Activated T-cell treated with anti-CD3 and anti-CD28 coated beads for 1 hour (primary cell): ENCODE results near the gene MYL6.
"Not testable (repeated sequence)": the region's sequence is repeated elsewhere in the genome, so short reads cannot be mapped to it uniquely, and the experiment has no call there.

Experiments
- DNase-seq: peaks from one replicate; pipeline ENCODE4 v3.0.0-alpha.2; 2020; ENCODE audit warnings: low read depth

MYL6 gene

DNA sequence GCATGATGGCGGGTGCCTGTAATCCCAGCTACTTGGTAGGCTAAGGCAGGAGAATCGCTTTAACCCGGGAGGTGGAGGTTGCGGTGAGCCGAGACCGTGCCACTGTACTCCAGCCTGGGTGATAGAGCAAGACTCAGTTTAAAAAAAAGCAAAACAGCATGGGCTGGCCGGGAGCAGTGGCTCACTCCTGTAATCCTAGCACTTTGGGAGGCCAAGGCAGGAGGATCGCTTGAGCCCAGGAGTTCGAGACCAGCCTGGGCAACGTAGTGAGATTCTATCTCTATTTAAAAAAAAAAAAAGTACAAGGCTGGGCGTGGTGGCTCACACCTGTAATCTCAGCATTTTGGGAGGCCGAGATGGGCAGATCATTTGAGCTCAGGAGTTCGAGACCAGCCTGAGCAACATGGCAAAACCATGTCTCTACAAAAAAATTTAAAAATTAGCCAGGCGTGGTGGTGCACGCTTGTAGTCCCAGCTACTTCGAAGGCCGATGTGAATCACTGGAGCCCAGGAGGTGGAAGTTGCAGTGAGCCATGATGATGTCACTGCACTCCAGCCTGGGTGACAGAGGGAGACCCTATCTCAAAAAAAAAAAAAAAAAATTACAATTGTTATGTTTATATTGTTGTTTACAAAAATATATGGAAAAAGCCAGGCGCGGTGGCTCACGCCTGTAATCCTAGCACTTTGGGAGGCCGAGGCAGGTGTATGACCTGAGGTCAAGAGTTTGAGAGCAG lies 1.5 kb upstream of the MYL6 start:
- not testable (repeated sequence) for DNase-seq

DNA sequence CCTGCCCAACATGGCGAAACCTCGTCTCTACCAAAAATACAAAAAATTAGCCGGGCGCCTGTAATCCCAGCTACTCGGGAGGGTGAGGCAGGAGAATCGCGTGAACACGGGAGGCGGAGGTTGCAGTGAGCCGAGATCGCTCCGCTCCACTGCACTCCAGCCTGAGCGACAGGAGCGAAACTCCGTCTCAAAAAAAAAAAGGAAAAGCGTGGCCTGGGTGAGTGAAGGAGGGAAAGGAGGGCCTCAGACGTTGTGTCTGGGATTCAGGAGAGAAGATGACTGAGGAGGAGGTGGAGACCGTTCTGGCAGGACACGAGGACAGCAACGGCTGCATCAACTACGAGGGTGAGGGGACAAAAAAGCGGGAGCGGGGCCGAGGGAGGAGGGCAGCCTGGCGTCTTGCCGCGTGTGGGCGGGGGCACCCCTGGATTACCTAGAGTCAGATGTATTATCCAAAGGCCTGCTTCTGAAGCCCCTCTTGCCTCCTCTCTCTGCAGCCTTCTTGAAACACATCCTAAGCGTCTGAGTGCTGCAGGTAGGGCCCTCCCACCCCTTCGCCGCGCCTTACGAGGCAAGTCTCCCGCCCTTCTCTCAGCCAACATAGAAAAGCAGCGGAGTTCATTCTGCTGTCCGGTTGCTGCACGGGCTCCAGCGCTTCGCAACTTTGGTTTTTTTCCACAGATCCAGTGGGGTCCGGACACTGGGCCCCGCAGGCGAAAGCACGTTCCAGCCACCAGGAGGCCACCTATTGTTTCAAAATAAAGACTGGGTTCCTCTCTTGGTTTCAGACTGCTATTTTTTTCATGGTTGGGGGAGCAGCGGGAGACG lies 744 bp upstream of the MYL6 start:
- peak; percentile 40 for DNase-seq

DNA sequence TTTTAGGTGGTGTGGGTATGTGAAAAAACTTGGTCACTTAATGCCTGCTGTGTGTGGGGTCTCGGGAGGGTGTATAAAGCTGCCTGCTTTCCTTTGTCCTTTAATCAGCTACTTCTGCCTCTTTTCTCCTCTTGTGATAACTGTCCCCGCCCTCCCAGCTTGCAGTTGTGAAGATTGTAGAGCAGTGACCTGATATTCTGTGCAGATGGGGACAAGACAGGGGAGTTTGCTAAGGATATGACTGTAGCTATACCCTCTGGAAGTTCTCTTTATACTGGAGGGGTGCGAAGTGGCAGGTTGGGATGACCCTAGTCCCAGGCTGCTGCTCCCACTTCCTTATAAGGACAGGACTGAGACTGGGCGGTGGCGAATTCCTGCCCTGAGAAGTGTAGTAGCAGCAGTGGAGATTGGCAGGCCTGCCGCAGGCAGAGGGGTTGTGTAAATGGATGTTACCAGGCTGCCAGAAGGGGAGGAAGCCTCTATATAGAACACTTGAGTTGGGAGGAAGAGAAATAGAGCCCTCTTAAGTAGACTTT lies 835 bp downstream of the MYL6 start:
- no peak for DNase-seq

DNA sequence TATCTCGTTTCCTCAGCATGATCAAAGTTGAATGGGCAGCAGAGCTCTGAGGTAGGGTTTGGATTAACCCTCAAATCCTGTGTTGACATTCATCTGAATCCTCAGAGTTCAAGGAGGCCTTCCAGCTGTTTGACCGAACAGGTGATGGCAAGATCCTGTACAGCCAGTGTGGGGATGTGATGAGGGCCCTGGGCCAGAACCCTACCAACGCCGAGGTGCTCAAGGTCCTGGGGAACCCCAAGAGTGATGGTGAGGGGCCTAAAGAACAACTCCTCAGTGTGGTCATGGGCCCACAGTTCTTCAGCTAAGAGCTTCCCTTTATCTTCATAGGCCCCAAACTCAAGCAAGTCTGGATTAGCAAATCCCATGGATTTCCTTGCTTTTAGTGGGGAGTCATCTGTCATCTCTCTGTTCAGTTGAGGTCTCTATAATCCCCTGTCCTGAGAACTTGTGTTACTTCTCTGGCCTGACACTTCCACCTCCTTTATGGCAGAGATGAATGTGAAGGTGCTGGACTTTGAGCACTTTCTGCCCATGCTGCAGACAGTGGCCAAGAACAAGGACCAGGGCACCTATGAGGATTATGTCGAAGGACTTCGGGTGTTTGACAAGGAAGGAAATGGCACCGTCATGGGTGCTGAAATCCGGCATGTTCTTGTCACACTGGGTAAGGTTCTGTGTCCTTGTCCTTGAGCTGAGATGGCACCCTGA lies 1.5 kb downstream of the MYL6 start:
- DNase-seq = no peak

DNA sequence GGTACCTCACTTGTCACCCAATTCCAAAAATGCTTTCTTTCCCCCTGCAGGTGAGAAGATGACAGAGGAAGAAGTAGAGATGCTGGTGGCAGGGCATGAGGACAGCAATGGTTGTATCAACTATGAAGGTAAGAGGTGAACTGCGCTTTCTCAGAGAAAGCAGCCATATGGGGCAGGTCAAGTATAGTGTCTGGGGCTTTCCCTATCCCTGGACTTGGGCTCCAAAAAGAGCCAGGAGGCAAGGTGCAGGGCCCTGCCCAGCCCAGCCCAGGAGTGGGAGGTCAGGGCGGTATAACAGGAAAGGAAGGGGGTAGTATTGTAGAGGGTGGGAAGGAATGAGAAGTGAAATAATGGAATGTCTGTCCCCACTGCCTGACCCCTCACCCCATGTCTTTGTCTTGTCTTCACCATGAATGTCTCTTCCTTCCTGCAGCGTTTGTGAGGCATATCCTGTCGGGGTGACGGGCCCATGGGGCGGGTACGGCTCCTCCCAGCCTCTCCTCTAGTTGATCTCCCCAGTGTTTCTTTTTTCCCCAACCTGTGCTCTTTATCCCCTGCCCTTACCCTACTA lies 2.1 kb downstream of the MYL6 start:
- peak; percentile 48 for DNase-seq

DNA sequence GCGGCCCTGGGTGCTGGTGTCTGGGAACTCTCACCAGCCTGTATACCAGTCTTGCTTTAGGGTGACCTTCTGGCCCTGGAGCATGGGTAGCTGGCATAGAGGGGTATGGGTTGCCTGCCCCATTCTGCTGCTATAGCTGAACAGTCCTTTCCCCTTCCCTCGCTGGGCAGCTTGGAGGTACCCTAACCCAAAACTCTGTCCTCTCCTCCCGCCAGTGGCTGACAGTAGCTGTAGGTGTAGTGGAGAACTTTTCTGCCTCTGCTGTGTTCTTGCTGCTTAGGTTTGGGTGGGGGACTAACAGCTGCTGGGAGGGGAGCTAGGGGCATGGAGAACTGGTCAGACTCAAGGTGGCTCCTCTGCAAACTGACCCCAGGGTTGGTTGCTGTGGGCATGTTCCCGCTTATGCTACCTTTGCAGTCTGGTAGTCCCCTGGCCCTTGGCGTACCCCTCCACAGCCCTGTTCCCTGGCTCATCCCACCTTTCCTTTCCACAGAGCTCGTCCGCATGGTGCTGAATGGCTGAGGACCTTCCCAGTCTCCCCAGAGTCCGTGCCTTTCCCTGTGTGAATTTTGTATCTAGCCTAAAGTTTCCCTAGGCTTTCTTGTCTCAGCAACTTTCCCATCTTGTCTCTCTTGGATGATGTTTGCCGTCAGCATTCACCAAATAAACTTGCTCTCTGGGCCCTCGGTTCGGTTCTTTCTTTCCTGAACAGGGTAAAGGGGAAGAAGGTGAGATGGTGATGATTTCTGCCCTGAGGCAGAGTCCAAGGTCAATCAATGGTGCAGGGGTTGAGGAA lies 2.9 kb downstream of the MYL6 start:
- no peak for DNase-seq

DNA sequence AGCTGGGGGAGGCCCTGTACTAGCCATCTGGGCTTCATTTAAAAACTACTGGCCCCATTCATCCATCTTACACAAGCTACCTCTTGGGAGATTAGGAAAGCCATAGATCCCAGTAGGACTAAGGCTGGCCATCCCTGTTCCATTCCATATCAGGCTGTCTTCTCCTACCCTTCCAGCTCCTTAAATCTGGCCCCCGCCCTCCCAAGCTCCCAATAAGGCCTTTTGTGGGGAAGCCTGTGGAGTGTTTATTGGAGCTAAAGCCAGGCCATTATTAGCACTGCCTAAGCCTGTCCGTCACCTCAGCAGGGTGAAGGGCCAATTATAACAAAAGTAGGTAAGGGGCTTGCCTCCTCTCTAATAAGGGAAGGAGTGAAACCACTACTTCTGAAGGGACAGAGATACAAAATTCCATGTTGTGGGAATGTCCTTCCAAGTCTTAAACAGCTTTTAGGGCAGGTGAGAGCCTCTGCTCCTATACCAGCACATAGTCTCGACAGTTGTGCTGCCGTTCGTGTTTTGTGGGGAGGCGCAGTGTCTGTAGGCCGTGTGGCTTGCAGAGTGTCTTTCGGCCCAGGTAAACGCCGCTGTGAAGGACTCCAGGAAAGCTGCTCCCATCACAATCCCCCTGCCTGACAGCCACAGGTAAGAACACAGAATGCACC lies 3.7 kb downstream of the MYL6 start:
- DNase-seq = no peak

DNA sequence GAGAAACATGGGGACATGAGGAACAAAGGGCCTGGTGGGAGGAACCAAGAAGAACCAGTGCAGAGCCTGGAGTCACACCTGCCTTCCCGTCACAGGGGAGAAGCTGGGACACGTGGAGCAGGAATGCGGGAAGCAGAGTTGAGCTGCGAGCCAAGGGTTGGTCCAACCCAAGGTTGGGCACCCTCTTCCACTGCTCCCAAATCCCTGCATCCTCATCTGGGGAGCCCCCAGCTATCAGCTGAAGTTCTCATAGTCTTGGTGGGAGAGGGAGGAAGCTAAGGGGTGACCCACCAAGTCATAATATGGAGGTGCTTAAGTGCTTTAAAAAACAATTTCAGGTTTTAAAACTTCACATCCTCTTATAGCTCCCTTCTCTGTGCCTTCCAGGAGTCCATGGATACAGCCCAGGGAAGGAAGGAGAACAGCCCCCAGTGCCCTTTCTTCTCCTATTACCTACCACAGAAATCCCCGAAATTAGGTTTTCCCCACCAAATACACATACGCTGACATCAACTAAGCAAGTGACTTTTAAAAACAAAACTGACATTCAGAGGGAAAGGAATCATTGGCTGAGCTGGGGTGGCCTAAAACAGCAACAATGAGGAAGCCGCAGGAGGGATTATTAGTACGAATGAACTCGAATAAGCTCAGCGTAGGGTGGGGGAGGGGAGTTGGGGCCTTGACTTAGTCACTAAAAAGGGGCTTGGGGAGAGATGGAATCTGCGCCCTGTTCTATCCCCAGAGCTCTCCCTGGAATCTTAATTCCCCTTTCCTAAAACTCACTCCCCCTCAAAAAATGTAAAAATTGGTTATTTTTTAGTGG lies 4.5 kb downstream of the MYL6 start:
- DNase-seq = no peak

DNA sequence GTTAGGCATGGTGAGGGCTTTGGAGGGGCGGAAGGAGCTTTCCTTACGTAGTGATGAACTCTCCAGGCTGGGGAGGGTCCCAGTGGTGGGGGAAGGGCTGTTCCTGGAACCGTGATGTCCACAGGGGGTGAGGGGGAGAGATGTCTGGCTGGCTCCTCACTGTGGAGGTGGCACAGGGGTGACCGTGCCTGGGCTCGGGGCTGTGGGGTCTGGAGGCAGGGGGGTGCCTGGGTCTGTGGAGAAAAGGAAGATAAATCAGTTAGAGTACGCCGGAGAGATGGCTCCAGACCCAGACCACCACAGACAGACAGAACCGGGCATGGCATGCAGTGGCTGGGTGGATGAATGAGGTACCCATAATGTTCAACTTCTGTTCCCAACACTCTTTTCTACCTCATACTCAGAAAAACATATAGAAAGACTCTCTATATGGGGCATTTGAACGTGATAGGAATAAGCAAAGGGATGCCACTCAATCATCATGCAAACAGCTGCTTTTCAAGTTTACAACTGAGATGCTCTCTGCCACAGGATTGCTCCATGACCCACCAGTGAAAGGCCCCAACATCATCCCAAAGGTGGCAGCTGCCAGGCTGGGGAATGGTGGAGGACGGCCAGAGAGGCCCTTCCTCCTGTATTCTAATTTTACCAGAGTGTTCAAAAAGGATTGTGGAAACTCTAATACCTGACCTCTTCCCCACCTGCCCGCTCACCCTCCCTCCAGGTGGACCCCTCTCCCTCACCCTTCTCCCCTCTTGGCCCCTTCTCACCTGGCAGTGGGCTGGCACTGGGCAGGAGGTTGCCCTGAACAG lies 5.6 kb downstream of the MYL6 start:
- DNase-seq = no peak

DNA sequence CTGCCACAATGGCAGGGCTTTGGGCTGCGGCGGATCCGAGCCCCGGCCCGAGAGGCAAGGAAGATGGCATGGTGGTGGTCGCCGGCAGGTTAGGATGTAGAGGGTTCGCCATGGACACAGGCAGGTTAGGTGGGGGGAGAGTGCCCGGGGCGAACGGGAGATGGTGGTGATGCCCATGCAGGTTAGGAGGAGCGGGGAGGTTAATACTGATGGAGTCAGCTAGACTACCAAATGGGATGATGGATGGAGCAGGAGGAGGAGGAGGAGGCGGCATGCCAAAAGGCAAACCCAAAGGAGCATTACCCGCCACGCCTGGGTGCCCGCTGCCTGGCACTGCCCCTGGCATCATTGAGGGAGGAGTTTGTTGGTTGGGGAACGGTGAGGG lies 6.2 kb downstream of the MYL6 start:
- no peak for DNase-seq

DNA sequence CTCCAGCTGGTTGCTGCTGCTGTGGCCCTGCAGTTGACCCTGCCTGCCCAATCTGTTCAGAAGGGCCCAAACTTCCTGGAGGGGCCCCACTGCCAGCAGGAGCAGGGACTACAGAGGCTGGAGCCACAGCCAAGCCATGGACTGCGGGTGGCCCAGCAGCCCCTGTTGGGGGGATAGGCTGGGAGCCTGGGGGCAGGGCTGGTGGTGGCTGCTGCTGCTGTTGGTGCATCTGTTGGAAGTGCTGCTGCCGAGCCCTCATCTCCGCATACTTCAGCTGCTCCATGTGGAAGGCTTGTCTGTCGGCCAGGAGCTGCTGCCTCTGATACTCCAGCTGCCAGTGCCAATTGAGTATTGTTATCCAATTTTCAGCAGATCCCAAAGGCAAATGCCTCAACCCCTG lies 7.2 kb downstream of the MYL6 start:
- no peak for DNase-seq

DNA sequence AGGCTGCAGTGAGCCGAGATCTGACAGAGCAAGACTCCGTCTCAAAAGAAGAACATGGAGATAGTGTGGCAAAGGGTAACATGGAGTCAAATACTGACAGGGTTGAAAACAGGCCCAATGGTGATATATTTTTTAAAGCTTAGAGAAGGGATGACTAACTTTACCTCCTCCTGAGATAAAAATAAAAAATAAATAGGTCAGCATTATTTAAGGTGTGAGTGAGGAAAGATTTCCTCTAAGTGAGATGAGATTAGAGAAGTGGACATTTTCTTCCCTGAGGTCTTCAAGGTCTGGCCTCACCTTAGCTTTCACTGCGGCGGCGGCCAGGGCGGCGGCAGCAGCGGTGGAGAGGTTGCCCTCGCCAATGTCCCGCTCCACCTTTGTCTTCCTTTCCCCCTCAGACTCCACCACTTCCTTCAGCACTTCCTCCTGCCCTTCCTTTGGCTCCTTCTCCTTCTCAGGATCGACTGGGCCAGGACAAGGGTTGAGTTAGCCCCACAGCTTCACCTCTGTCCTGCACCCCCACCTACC lies 11.1 kb downstream of the MYL6 start:
- DNase-seq = no peak

DNA sequence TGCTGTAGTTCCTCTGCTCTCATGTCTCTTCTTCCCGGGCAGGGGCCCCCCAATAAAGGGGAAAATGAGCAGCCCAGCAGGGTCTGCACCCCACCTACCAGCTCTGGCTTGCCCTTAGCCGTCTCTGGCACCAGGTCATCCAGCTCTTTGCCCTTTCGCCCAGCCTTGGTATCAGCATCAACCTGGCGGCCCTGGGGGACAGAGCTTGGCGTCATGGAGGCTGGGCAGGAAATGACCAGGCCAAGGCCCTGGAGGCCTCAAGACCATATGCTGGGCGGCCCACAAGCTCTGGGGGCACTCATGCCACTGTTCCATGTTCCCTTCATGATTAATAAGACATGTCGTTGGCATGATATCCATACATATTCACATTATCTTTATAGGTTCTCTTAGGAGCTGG lies 14.7 kb downstream of the MYL6 start:
- DNase-seq = no peak

DNA sequence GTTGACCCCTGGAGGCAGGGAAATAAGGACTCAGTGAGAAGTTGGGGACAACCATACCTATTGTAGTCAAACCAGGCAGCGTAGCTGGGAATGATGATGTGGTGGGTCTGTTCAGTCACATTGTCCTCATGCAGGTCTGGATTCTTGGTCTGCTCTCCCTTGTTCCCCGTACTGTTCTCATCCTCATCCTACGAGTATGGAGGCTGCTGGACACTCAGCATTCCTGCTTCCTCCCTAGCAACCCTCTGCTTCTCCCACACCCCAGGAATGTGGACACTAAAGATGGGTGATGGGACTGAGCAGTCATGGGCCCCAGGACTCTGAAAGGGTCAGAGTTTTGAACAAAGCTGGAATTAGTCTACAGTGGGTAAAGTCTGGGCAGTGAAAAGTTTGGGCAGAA lies 20.2 kb downstream of the MYL6 start:
- no peak for DNase-seq

DNA sequence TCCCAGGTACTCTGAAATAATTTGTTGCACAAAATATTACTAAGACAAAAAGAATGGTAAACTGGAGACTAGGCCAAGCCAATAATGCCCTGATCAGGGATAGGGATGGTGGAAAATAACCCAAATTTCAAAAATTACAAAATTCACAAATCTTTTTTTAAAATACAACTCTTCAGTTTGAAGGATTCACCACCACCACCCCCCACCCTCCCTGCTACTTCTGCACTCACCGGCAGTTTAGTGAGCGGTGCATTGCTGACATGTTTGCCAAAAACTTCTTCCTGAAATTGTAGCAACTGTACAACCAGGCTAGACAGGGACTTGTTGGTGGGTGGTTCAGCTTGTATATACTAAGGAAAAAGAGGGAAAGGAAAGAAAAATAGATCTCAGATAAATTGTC lies 28.8 kb downstream of the MYL6 start:
- no peak for DNase-seq

DNA sequence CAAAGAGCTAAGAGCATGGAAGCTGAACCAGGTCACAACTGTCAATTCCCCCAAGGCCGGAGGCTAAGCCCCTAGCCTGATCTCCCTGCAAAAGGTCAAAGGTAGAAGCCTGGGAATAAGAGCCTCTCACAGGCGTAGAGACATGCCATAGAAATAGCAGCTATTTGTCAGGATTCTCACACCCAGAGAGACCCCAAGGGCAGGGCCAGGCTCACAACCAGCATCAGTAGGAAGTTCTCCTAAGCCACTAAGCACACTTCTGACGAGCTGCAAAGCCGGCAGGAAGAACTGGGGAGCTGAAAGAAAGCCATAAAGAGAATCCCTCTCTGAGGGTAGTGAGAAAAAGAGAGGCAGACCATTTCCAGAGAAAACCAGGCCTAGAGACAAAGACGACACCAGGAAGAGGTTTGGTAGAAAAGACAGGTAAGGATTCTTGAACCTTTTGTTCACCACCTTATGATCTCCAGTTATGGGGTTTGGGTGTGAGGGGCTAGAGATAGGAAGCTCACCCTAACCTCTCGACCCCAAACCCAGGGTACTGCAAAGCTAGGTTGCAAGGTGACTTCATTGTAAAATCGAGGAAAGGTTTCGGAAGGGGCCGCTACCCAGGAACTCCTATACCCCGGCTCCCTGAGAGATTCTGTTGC lies 30.1 kb downstream of the MYL6 start:
- DNase-seq = no peak

DNA sequence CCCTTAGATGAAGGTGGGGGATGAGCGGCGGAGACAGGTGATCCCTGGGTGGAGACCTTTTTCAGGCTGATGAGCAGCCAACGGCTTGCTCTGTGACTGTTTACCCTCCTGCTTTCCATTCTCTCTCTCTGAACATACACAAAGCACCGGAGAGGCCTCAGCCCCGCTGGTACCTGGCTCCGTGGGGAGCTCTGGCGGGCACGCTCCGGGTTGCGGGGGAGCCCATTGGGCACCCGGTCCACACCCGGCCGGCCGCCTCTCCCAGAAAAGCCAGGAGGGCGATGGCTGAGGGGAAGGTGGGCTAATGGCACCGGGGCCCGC lies 30.6 kb downstream of the MYL6 start:
- DNase-seq = no peak

DNA sequence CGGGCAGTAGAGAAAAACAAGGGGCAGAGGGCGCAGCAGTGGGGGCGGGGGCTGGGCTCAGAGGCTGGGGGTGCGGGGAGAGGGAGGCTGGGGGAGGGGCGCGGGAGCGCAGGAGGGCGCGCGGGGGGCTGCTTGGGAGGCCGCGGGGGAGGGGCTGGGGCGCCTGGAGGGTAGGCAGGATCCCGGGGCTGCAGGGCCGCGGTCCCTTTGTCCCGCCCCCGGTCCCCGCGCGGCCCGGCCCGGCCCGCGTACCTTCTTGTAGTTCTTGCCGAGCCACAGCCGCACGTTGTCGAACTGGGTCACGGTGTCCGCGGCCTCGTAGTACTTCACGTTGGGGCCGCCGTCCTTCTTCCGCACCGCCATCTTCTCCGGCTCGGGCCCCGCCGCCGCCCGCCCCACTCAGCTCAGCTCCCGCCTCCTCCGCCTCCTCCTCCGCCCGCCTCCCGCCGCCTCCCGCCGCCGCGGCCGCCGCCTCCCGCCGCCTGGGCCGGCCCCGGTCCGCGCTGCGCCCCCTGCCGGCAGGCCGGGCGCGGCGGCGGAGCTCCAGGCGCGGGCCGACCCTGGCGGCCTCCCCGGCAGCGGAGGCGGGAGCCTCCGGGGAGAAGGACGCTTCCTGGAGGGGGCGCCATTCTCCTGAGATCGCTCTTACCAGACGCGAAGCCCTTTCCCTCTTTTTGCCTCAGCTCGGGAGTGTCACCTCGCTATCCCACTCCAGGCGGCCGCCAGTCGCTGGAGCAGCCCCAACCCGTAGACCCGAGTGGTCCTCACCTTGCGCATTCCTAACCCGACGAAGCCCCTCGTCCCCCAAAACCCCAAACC lies 31.1 kb downstream of the MYL6 start, which contains the start of gene SMARCC2:
Gene SMARCC2, minus strand, starts transcription at position 385 of the 819 bp plus-strand sequence. Its CDS starts 22 bp downstream, at position 363.
- DNase-seq = peak; percentile 78
